Adrenal gland (tissue), 12 donors: Measurements from ENCODE around the gene DAZAP1. TPM values are rescaled to one million over a fixed set of nuclear protein-coding genes. Genes with fewer than 3 reads are reported as not detected.
A peak's percentile ranks its signal among the peaks of the same experiment; 100 is the strongest.

Experiments
- DNase-seq, 7 donors: peaks; one replicate each; pipeline ENCODE4 v3.0.0-alpha.2; 2019 to 2020
- H3K27ac ChIP-seq, 5 donors: fragments of 200-600 bp; sonication (generic) in 4 of 5; 1 replicate in 3 of 5; 2 replicates in 2 of 5; pipeline versions ENCODE4 v1.5.1 to v1.8.0; 2016 to 2020; ENCODE audit warnings: mild to moderate bottlenecking in 1 of 5
- H3K27me3 ChIP-seq: fragments of 200-600 bp; 2 replicates; pipeline ENCODE4 v1.8.0; 2021
- H3K36me3 ChIP-seq, 2 donors: fragments of 200-600 bp; replicated peaks in 1 of 2; 1 replicate in 1 of 2; 2 replicates in 1 of 2; pipeline versions ENCODE4 v1.5.1 to v1.8.0; 2018 to 2022
- H3K4me1 ChIP-seq, 2 donors: fragments of 200-600 bp; replicated peaks in 1 of 2; 1 replicate in 1 of 2; 2 replicates in 1 of 2; pipeline versions ENCODE4 v1.5.1 to v1.8.0; 2018 to 2021
- H3K4me3 ChIP-seq, 4 donors: fragments of 200-600 bp; sonication (generic) in 3 of 4; one replicate each; pipeline ENCODE4 v1.5.1; 2016 to 2018
- H3K9me3 ChIP-seq, 3 donors: fragments of 200-600 bp; sonication (generic) in 1 of 3; replicated peaks in 1 of 3; 1 replicate in 2 of 3; 2 replicates in 1 of 3; pipeline versions ENCODE4 v1.5.1 to v1.8.0; 2016 to 2021
- POLR2A ChIP-seq, 2 donors: fragments of 450-650 bp; IDR thresholded peaks; one replicate each; pipeline ENCODE4 v1.6.1; 2017; ENCODE audit warnings: antibody characterized with exemption in 2 of 2, mild to moderate bottlenecking in 2 of 2, moderate library complexity in 1 of 2
- WGBS, 4 donors: extraction: QIAGEN DNeasy Blood & Tissue Kit in 2 of 4; methylation state at CpG; one replicate each; pipeline versions ENCODE4 v1.1.5 to v1.1.7; 2013 to 2017; 5-methylcytosine and 5-hydroxymethylcytosine counted together
- intact Hi-C, 2 donors: fragments of 100-400 bp; cut with DNase I; formaldehyde crosslinking; loops; one replicate each; pipeline versions ENCODE4 v1.14.1 to v1.15.0; 2022 to 2023
- polyA plus RNA-seq, 3 donors: library from polyadenylated mRNA; stranded (reverse); fragments of 200-250 nt in 2 of 3; fragments of 350-450 nt in 1 of 3; fragmentation: Illumina TruSeq in 1 of 3; extraction: RNeasy Lipid Tissue Mini Kit (QIAGEN cat#74804) in 1 of 3; gene quantifications; one replicate each; pipeline ENCODE4 v1.2.3, GENCODE V29; 2013 to 2014
- total RNA-seq, 9 donors: library from RNA; depleted of rRNA in 4 of 9; stranded (reverse); fragments of >200 nt in 4 of 9; fragments of 120-200 nt in 1 of 9; fragmentation: NEBNext Ultra II Directional in 1 of 9; extraction: Animal tissue kit (Norgen Biotek cat#: 25700) in 1 of 9; gene quantifications; one replicate each; pipeline versions ENCODE4 v1.1.0 to v1.2.4, GENCODE V29; 2013 to 2023
- TF ChIP-seq, protein P1 (sequence below), 6 experiments: fragments of 450-650 bp in 4 of 6; fragments of 200-600 bp in 2 of 6; sonication (generic) in 1 of 6; IDR thresholded peaks; 1 replicate in 5 of 6; 2 replicates in 1 of 6; pipeline versions ENCODE4 v1.5.1 to v1.8.0; 2016 to 2021; ENCODE audit warnings: antibody characterized with exemption in 6 of 6, mild to moderate bottlenecking in 2 of 6, moderate library complexity in 1 of 6
- donor health status: healthy with polysubstance abuse.
- donor health status: Bipolar disorder and iron deficiency.
- donor health status: DM: yes; HTN: yes; CAD: no.
- donor health status: DM: no; HTN: no; CAD: no.
- donor health status: DM: no; HTN: no; CAD: no.
- donor health status: DM: yes; HTN: yes; CAD: no.

DAZAP1 gene
- total and polyA plus RNA-seq, 12 donors: 11.5 to 117 (median 53.1) TPM

DNA sequence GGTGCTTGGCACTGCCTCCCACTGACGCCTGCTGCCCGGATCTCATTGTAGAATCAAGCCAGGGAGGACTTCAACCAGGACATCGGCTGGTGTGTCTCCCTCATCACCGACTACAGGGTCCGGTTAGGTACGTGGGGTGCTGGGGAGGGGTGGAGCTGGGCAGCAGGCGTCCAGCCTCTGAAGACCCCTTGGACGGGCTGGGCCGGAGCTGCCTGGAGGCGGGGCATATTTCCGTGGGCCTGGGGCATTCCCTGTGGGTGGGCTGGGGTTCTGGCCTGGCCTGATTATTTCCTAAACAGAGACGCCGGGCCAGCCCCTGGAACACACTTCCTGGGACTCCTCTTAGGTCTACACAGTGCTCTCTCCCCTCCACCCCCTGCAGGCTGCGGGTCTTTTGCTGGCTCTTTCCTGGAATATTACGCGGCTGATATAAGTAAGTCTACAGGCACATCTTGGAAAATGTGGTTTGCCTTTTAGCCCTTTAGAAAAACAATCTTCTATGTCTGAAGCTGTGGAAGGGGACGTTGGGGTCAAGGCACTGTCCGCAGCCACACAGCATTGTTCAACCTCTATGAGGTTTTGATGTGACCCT, 38.1 kb upstream of the DAZAP1 start:
- H3K27ac ChIP-seq: no peak overlapping the region
- peaks cover 12 to 16% of the 10 kb centered on the region in 2 donors for H3K4me1 ChIP-seq
- intact Hi-C loops: no loop called here
- TF ChIP-seq, protein P1, sequence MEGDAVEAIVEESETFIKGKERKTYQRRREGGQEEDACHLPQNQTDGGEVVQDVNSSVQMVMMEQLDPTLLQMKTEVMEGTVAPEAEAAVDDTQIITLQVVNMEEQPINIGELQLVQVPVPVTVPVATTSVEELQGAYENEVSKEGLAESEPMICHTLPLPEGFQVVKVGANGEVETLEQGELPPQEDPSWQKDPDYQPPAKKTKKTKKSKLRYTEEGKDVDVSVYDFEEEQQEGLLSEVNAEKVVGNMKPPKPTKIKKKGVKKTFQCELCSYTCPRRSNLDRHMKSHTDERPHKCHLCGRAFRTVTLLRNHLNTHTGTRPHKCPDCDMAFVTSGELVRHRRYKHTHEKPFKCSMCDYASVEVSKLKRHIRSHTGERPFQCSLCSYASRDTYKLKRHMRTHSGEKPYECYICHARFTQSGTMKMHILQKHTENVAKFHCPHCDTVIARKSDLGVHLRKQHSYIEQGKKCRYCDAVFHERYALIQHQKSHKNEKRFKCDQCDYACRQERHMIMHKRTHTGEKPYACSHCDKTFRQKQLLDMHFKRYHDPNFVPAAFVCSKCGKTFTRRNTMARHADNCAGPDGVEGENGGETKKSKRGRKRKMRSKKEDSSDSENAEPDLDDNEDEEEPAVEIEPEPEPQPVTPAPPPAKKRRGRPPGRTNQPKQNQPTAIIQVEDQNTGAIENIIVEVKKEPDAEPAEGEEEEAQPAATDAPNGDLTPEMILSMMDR (IDR thresholded peaks at IDR 0.05): no peak
- no peak for TF ChIP-seq POLR2A (IDR thresholded peaks at IDR 0.05)
- no peaks in the 10 kb centered on the region for H3K9me3 ChIP-seq
- no peaks in the 10 kb centered on the region for H3K27me3 ChIP-seq
- 94 to 99% (median 95%) methylated on average over 13 to 18 of the region's 18 CpGs for WGBS, 4 donors
- peaks cover 0 to 88% of the 10 kb centered on the region in 2 donors for H3K36me3 ChIP-seq
- H3K4me3 ChIP-seq: no peak overlapping the region
- DNase-seq: no peak

DNA sequence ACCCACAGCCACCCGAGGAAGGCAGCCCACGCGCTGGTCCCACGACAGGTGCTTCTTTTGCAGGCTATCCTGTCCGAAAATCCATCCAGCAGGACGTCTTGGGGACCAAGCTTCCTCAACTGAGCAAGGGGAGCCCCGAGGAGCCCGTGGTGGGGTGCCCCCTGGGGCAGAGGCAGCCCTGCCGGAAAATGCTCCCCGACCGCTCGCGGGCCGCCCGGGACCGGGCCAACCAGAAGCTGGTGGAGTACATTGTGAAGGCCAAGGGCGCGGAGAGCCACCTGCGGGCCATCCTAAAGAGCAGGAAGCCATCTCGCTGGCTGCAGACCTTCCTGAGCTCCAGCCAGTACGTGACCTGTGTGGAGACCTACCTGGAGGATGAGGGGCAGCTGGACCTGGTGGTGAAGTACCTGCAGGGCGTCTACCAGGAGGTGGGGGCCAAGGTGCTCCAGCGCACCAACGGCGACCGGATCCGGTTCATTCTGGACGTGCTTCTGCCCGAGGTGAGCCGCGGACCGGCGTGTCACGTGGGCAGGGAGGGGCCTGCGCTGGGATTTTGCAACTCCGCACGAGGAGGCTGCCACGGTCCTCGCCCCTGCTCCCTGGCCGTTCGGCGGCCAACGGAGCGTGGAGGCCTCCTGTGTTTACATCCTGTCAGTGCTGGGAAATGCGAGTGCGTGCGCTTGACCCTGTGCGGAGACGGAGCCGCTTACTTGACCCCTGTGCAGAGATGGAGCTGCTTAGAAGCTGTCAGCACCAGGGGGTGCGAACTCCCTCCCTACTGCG, 36.6 kb upstream of the DAZAP1 start:
- Histone ChIP-seq H3K36me3 (peaks cover 0 to 75% of the 10 kb centered on the region in 2 donors), H3K9me3 (no peaks in the 10 kb centered on the region), H3K4me1 (peaks cover 12 to 19% of the 10 kb centered on the region in 2 donors), H3K4me3 (no peak overlapping the region), H3K27ac (no peak overlapping the region), H3K27me3 (no peaks in the 10 kb centered on the region)
- DNase-seq: no peak
- TF ChIP-seq, protein P1 (IDR thresholded peaks at IDR 0.05): no peak
- no peak for TF ChIP-seq POLR2A (IDR thresholded peaks at IDR 0.05)
- intact Hi-C loops: no loop called here
- WGBS, 4 donors: 90 to 94% (median 93%) methylated on average over 24 to 52 of the region's 52 CpGs

DNA sequence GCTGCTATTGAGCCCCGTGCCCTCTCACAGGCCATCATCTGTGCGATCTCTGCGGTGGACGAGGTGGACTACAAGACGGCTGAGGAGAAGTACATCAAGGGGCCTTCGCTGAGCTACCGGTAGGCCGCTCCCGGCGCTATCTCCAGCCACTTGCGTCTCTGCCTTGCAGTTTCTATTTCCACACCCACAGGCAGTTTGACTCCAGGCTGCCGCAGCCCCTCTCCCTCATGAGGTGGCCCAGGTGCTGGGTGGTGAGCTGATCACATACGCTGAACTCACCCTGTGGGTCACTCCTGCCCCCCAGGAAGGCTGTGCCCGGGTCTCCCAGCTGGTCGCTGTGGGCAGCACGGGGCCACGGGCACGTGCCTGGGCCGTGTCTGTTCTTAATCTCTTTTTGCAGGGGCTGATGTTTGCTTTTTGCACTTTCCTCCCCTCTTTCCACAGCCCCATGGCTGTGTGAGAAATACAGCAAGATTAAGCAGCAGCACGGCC, 34.3 kb upstream of the DAZAP1 start:
- no peak overlapping the region for H3K4me3 ChIP-seq
- TF ChIP-seq POLR2A (IDR thresholded peaks at IDR 0.05): no peak
- TF ChIP-seq, protein P1 (IDR thresholded peaks at IDR 0.05): no peak
- H3K4me1 ChIP-seq: peaks cover 12 to 19% of the 10 kb centered on the region in 2 donors
- WGBS, 4 donors: 61 to 78% (median 62%) methylated on average over 16 to 20 of the region's 20 CpGs
- intact Hi-C loops: no loop called here
- no peaks in the 10 kb centered on the region for H3K9me3 ChIP-seq
- H3K27me3 ChIP-seq: no peaks in the 10 kb centered on the region
- peaks cover 0 to 69% of the 10 kb centered on the region in 2 donors for H3K36me3 ChIP-seq
- DNase-seq: peak in 1 of 7 donors; percentile 34
- peak overlapping the region; percentile 65 to 96 (median 81) for H3K27ac ChIP-seq

DNA sequence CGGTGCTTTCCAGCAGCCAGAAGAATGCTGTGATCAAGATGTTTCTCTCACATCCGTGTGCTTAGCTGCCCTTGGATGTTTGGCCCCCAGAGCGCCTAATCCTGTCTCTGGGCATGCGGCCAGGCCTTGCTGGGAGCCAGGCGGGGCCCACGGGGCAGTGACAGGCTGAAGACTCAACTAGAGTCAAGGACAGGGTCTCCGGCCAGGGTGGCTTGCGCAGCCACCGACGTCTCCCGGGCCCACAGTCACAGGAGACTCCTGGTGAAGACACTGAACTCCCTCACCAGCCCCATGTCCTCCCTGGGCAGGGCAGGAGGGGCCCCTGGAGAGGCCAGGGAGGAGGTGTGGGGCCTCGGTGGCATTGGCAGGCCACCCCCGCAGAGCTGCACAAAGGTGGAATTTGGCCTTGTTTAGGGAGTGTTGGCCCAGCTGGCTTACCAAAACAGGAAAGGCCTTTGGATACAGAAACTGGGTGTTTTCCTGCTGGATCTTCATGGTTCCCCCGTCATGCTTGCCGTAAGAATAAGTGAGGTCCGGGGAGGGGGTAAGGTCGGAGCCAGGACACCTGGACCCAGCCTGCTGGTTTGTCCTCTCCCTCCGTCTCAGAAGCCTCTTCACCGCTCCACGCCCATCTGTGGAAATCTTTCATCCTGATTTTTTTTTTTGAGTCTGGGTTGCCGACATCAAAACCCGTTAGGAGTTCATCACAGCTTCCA, 33.7 kb upstream of the DAZAP1 start:
- 44 to 54% (median 49%) methylated on average over 19 to 22 of the region's 22 CpGs for WGBS, 4 donors
- Histone ChIP-seq H3K4me1 (peaks cover 12 to 19% of the 10 kb centered on the region in 2 donors), H3K4me3 (no peak overlapping the region), H3K9me3 (no peaks in the 10 kb centered on the region), H3K36me3 (peaks cover 0 to 66% of the 10 kb centered on the region in 2 donors), H3K27me3 (no peaks in the 10 kb centered on the region), H3K27ac (peak overlapping the region; percentile 42 to 96 (median 81))
- intact Hi-C loops: no loop called here
- DNase-seq: peak; percentile 88 to 98 (median 96)
- TF ChIP-seq, protein P1 (IDR thresholded peaks at IDR 0.05): no peak
- peak in 1 of 2 donors; percentile 54 for TF ChIP-seq POLR2A (IDR thresholded peaks at IDR 0.05)
